Stimulated activated CD4-positive, alpha-beta T cell treated with anti-CD3 and anti-CD28 coated beads, Interleukin-4, amount 100 ng/mL, for 24 hours (primary cell): ENCODE results near the gene STXBP1.

Experiments
- DNase-seq: peaks from one replicate; pipeline ENCODE4 v3.0.0-alpha.2; 2020

STXBP1 gene

DNA sequence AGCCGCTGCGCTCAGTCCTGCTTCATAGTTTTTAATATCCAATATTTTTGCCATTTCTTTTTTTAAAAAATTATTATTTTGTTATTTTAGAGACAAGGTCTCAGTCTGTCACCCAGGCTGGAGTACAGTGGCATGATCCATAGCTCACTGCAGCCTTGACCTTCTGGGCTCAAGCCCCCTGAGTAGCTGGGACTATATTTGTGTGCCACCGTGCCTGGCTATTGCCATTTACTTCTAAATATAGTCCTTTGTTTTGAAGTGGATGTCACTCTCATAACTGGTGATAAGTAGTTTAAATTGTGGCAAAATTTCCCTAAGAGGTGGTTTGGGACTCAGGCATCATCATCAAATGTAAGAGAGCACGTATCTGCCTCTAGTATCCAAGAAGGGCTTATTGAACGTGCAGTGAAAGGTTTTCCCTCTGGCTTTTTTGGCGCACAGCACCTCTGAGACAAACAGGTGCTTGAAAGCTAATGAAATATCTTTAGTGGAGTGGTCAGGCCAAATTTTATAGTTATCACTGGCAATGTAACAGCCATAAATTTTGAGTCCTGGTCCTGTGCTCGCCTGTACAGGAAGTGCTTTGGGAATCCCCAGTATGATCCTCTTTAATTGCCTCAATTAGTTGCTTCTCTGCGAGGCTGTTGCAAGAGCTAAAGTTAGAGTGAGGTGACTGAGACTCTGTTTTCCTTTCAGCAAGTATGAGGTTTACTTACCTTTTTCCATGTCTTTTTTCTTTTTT is 14.8 kb downstream of the STXBP1 start:
- no peak for DNase-seq

- DNase-seq, result no peak
Observed at GRCh38 chr9:127627494-127627855, 15.4 kb downstream of the STXBP1 start.

DNA sequence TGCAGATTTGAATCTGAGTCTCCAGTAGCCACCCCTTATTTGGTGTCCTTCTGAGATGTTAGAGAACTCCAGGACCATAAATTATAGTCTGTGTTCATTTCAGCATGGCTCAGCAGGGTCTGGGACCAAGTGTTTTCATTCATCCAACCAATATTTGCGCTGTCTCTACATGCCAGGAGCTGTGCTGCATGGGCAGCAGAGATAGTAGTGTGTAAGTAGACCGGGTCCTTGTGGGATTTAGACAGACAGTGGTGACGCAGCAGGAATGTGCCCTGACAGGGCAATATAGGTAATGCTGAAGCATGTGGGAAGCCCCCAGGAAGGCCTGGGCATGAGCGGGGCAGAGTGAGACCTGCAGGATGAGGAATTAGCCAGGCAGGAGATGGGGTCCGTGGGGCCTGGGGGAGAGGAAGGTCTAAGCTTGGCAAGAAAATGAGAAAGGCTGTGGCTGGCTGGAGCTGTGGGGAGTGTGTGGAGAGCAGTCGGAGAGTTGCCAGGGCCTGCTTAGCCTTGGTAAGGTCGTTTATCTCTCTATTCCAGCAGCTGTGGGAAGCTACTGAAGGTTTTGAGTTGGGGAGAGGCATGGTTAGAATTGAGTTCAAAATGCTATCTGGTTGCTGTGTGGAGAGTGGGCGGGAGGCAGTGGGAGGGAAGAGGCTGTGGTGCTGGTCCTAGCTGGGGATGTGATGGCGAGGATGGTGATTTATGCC is 16.8 kb downstream of the STXBP1 start:
- no peak for DNase-seq

GRCh38 chr9:127629468-127630081 is 17.5 kb downstream of the STXBP1 start:
- no peak for DNase-seq

- DNase-seq, result no peak
Observed at GRCh38 chr9:127633216-127633862, 21.3 kb downstream of the STXBP1 start.

- no peak for DNase-seq
Observed at GRCh38 chr9:127634021-127634420, 21.9 kb downstream of the STXBP1 start.

GRCh38 chr9:127634698-127635097 is 22.6 kb downstream of the STXBP1 start:
- DNase-seq, result no peak

DNA sequence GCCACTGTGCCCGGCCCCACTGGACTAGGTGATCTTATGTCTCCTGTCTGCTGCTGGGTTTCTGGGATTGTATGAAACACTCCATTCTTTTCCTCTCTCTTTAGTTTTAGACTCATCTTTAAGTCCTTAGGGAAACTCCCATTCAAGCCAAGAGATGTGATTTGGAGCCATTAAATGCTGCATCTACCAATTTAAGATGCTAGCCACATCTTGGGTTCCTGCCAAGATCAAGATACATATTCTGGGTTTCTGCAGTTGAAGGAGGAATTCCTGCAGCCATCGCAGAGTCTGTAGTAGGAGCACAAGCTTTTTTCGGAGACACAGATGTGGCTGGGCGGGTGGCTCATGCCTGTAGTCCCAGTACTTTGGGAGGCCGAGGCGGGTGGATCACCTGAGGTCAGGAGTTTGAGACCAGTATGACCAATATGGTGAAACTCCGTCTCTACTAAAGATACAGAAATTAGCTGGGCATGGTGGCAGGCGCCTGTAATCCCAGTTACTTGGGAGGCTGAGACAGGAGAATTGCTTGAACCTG is 23.2 kb downstream of the STXBP1 start:
- DNase-seq, result no peak

DNA sequence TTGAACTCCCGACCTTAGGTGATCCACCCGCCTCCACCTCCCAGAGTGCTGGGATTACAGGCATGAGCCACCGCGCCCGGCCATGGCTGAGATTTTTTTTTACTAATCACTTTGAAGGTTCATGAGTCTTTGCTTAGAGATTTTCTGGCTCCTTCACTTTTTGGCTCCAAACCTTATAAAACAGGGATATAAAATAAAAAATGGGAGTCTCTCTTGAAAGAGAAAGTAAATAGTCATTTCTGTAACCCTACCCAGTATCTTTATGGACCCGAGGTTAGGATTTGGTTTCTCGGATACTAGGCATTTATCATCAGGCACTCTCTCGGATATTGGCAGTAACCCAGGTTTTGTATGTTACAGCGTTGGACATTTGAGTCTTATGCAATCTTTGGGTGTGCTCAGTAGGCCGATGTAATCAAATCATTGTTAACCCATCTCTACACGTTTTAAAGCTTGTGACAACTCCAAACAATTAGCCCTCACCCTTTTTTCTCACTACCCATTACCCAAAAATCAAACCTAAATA is 25.3 kb downstream of the STXBP1 start:
- no peak for DNase-seq

- DNase-seq, result no peak
Observed at GRCh38 chr9:127640908-127641545, 28.9 kb downstream of the STXBP1 start.

GRCh38 chr9:127642082-127642740 is 30.1 kb downstream of the STXBP1 start:
- no peak for DNase-seq

GRCh38 chr9:127644146-127644827 is 32.2 kb downstream of the STXBP1 start:
- no peak for DNase-seq

- no peak for DNase-seq
Observed at GRCh38 chr9:127644943-127645342, 32.9 kb downstream of the STXBP1 start.

DNA sequence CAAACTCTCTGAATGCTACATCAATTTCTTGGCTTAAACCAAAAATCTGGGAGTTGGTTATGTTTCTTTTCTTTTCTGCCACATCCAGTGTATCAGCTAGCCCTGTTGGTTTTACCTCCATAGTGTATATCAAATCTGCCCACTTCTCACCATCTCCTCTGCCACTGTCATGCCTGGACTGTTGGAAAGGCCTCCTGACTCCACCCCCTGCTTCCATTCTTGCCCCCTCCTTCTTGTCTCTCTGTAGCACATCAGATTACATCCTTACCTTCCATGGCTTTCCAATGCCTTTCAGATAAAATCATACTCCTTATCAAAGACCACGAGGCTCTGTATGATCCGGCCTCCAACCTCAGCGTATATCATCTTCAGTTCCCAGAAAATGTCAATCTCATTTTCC is 35.4 kb downstream of the STXBP1 start:
- DNase-seq, result no peak

DNA sequence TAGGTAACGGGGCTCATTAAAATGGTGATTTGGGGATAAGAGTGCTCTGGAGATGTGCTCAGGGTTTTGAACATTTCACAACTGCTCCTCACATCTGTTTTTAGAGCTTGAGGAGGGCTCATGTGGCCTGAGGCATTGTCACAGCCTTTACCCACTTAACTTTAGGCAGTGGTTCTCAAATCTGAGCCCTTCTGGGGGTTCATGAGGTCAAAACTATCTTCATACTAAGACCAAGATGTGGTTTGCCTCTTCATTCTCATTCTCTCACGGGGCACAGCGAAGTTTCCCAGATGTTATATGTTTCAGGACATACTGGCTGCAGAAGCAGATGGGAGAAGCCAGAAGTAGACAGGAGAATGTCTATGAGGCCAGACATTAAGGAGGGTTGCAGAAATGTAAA is 38.4 kb downstream of the STXBP1 start:
- no peak for DNase-seq

DNA sequence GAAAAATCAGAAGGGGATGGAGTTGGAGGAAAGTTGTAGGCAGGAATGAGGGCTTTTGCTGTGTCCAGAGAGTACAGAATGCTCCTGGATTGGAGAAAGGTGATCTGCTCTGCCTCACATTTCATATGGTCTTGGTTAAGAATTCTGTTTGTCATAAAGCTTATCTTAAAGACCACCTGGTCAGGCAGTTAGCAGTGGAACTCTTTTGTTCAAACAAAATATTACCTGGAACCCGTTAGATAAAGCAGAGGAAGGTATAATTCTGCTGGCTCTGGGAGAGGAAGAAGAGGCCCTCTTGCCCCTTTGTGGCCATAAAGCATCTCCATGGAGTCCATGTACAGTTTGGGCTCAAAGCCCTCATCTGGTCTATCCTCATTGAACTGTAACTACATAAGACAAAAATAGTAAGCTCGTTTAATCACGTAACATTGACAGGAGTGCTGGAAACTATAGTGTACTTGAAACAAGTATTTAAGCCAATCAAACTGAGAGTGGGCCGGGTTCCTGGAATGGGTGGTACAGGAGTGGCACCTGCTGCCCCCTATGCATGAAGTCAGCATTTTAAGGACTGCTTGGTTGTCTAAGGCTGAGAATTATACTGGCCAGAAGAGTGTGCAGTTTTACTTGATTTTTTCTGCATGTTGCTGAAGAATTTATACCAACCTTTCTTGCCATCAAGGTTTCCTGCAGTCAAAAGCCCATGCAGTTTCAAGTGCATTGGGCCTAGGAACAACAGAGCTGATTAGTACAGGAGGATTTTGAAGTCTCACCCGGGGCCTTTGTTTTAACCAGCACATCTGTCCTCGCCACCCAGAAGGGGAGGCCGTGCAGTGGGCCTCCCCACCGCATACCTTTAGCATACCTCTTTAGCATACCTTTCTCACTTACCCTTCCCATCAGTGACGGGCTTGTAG is 39.9 kb downstream of the STXBP1 start:
- no peak for DNase-seq

- DNase-seq, result no peak
Observed at GRCh38 chr9:127652733-127653132, 40.7 kb downstream of the STXBP1 start.

DNA sequence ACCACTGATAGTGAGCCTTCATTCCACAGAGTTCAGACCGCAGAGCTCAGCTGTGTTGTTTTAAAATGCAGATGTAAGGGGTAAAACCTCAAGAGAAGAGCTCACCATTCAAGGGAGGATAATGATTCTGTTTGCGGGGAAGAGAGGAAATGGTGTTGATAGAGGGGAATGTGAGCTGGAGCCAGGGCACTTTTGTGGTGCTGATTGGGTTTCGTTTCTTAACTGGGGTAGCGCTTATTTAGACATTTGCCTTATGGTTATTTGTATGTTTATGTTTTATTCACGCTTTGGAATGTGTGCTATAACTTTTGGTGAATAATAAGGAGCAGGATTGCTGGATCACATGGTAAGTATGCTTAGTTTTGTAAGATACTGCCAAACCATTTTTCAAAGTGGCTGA is 42.5 kb downstream of the STXBP1 start:
- DNase-seq, result no peak

DNA sequence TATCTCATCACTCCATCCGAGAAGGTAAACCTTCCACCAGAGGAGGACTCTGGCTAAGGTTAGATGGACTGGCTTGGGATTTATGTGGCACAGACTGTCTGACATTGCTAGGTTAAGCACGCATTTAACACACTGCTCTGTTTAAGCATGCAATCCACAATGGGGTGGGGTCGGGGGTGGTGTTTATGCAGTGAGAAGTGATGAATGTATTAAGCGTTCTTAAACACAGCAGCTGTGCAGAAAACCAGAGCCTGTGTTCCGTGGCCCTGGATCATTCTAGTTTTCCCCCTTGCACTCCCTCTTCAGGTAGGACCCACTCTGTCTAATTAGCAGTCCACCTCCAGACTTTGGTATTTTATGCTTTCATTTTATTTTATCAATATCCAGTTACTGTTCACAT is 46.4 kb downstream of the STXBP1 start:
- no peak for DNase-seq
